ENCODE data around the gene OR14A2.
"Not testable (repeated sequence)": the region's sequence is repeated elsewhere in the genome, so short reads cannot be mapped to it uniquely, and the experiment has no call there.

Gene OR14A2

GRCh38 chr1:247748041-247748440 is at the start of gene OR14A2:
OR14A2 (minus strand) TSS chr1:247748141.
- no peak for DNase-seq

DNA sequence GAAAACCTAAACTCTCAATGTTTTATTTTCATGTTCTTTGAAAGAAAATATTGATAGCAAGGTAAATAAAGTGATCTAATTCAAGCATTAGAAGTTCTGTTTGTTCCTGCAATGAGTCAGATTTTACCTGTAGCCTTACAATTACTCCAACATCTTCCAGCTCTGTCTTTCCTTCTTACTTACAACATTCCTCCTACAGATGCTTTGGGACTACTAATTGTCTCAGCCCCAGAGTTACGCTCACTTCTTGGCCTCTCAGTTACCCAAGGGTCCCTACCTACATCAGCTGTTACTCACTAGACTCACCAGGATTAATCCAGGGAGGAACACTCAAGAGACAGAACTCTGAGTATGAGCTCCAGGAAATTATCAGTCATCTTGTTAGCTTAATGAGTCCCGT is 49.6 kb upstream of the OR14A2 start:
- DNase-seq, result no peak

DNA sequence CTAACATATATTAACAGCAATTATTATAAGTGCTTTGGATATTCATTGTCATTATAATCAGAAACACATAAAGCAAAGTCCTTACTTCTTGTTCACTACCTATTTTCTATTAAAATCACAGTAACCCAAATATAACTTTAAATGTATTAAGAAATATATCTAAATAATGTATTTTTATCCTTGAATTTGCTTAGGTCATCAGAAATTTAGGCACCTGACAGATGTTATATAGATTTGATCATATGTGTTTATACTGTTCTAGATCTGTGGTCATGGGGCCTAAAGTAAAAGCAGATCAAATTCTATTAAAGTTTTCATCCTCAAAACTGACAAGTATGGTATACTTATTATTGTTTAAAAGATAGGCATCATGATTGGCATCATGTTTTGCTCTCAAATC is 21.7 kb upstream of the OR14A2 start:
- no peak for DNase-seq

DNA sequence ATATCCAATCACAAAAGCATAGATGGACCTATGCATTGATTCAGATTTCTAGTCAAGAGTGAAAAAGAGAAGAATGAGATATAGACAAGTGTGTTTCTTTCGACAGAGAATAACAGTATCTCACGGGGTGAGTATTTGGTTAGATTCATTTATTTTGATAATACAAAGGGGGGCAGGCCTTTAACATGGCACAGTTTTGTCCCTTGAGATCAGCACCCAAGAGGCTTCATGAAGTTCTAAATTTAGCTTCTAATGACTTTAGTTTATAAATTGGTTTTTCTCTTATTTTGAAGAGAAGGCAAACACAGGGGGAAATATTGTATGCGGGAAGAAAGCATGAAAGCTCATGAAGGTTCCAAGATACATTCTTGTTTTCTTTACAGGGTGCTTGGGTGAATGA is 12.5 kb upstream of the OR14A2 start, which contains the start of gene OR1C1:
OR1C1 (minus strand) TSS at position 101 of the 400 bp plus-strand sequence. CDS start 2,150 bp downstream, outside the sequence.
- no peak for DNase-seq

DNA sequence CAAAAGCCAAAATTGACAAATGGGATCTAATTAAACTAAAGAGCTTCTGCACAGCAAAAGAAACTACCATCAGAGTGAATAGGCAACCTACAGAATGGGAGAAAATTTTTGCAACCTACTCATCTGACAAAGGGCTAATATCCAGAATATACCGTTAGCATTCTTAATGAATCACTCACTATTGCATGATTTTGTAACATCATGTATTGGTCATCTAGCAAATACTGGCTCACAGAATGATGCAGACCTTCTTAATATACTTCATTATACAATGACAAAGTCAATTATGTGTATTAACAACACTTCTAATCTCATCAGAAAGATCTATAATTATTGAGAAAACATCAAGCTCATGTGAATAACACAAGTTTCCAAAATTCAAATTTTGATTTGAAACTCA is 6.4 kb upstream of the OR14A2 start:
- not testable (repeated sequence) for DNase-seq

- DNase-seq, result no peak
These were observed 1.9 kb upstream of the OR14A2 start for GRCh38 chr1:247749870-247750269.

GRCh38 chr1:247747616-247748015 is 325 bp downstream of the OR14A2 start:
- DNase-seq, result no peak

DNA sequence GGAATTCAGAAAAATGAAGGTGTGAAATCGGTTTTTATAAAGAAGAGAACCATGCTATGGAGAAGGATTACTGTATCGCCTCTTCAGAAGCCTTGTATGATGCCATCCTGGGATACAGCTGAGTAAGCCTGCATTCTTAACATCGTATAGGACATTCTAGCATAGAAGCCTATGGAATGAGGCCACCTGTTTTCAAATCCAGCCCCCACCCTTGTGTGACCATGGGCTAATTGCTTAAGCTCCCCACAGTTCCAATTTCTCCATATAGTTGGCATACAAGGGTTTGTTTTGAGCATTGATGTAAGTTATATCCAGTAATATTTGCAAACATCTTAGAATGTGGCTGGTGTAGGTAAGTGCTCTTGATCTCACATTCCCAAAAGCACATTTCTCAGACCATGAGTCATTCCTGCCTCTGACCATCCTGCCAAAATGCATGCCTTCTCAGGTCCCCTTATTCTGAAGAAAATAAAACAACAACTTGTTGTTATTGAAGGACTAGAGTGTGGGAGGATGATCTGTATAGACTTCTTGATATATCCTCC is 1.5 kb downstream of the OR14A2 start:
- no peak for DNase-seq

GRCh38 chr1:247742215-247742760 is 5.7 kb downstream of the OR14A2 start:
- DNase-seq, result not testable (repeated sequence)

GRCh38 chr1:247741756-247742155 is 6.2 kb downstream of the OR14A2 start:
- no peak for DNase-seq

GRCh38 chr1:247740721-247741120 is 7.2 kb downstream of the OR14A2 start:
- no peak for DNase-seq

DNA sequence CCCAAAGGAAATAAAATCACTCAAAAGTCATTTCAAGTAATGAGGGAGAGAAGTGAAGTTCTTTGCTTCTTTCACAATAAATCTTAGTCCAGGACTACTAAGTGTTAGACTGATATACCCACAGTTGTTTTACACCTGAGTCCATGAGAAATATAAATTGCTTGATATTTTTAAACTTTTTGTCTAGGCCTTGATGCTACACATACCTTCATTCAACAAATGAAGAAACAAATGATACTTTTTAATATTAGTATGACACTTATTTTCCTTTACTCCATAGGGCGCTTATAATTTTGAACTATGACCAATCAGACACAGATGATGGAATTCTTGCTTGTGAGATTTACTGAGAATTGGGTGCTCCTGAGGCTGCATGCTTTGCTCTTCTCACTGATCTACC is 9.6 kb downstream of the OR14A2 start, which contains the start of gene OR14K1:
OR14K1 (plus strand) TSS at position 301 of the 400 bp plus-strand sequence; CDS start at position 301, 0 bp downstream.
- no peak for DNase-seq

DNA sequence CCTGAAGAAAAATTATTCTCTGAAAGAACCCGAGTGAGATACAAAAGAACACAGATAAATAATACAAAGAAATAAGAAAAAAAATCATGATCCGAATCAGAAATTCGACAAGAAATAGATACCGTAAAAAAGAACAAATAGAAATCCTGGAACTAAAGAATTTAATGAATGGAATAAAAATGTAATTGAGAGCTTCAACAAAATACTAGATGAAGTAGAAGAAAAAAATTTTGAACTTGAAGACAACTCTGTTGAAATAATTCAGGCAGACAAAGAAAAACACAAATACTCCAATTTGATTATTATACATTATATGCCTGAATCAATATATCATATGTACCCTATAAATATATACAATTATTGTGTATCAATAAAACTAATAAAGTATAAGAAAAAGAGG is 26.7 kb downstream of the OR14A2 start:
- no peak for DNase-seq

DNA sequence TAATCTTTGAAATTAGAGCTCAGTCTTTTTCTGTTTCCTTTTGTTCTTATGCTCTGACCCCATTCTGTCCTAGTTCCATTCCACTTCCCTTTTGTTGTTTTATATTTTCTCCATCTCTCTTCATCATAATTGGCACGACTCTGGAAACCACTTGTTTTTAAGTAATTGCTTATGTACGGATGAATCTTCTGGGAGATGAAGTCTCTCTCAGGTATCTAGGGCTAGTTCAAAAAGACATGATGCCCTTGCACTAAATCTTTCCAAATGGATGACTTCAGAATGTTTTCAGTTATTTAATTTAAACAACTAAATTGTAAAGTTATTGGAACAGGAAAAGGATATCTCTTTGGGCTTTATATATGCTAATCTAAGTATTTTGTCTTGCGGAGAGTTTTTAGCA is 31.4 kb downstream of the OR14A2 start, which contains the start of gene OR6F1:
OR6F1 (minus strand) TSS at position 101 of the 400 bp plus-strand sequence. CDS start 3,891 bp downstream, outside the sequence.
- no peak for DNase-seq

DNA sequence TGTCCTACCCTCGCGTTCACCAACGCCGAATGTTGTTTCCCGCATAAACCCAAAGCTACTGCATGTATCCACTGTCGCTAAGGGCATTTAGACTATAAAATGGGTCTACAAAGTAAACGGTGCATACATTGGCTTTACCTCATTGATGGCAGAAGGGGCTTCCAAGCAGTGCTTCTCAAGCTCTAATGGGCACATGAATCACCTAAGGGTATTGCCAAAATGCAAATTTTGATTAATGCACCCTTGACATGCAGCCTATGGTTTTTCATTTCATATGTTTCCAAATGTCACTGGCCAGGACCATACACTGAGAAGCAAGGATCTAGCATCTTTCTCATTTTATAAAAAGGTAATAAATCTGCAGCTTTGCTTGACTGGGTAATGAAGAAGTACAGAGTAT is 34.2 kb downstream of the OR14A2 start:
- DNase-seq, result no peak

DNA sequence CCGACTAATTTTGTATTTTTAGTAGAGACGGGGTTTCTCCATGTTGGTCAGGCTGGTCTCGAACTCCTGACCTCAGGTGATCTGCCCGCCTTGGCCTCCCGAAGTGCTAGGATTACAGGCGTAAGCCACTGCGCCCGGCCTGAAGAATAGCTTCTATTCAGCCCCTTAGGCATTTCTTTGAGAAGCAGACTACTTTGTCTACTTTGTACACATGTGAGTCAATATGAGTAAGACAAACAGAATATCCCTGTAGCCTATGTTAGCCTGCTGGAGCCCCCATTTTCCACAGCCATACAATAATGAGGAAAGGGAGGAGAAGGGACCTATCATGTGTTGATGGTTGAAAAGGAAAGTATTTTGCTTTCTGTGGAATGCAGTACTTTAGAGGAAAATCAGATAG is 37.3 kb downstream of the OR14A2 start:
- DNase-seq, result not testable (repeated sequence)

- no peak for DNase-seq
These were observed 46.6 kb downstream of the OR14A2 start for GRCh38 chr1:247701338-247701737.

- peak; percentile 0 for DNase-seq
These were observed 66.5 kb downstream of the OR14A2 start for GRCh38 chr1:247681288-247681897.

GRCh38 chr1:247680171-247680570 is 67.8 kb downstream of the OR14A2 start:
- DNase-seq, result no peak

GRCh38 chr1:247679639-247680038 is 68.3 kb downstream of the OR14A2 start, which contains the start of gene OR13G1:
OR13G1 (minus strand) TSS chr1:247679739; CDS start chr1:247673041, 6,698 bp downstream.
- no peak for DNase-seq

Measured in fibroblast of skin of right quadriceps (primary cell).